Measurements from ENCODE around the gene TTLL10.

TTLL10 gene

GRCh38 chr1:1179983-1180861, 6.5 kb downstream of the TTLL10 start:
- H3K4me3 ChIP-seq: no peak overlapping the region
- no peak overlapping the region for H3K27ac ChIP-seq
- DNase-seq (ENCODE audit: low spot score): no peak
- no peak for TF ChIP-seq CTCF (IDR thresholded peaks at IDR 0.05)

GRCh38 chr1:1181129-1181937, 7.7 kb downstream of the TTLL10 start:
- TF ChIP-seq CTCF (IDR thresholded peaks at IDR 0.05): no peak
- DNase-seq (ENCODE audit: low spot score): no peak
- Histone ChIP-seq H3K4me3 (no peak overlapping the region), H3K27ac (no peak overlapping the region)

GRCh38 chr1:1181938-1182410, 8.3 kb downstream of the TTLL10 start:
- no peak overlapping the region for H3K4me3 ChIP-seq
- no peak overlapping the region for H3K27ac ChIP-seq
- DNase-seq (ENCODE audit: low spot score): no peak
- no peak for TF ChIP-seq CTCF (IDR thresholded peaks at IDR 0.05)

GRCh38 chr1:1182491-1183220, 9.0 kb downstream of the TTLL10 start:
- H3K27ac ChIP-seq: no peak overlapping the region
- no peak for DNase-seq (ENCODE audit: low spot score)
- no peak overlapping the region for H3K4me3 ChIP-seq
- TF ChIP-seq CTCF (IDR thresholded peaks at IDR 0.05): no peak

GRCh38 chr1:1183221-1183747, 9.6 kb downstream of the TTLL10 start:
- Histone ChIP-seq H3K4me3 (no peak overlapping the region), H3K27ac (no peak overlapping the region)
- no peak for DNase-seq (ENCODE audit: low spot score)
- TF ChIP-seq CTCF (IDR thresholded peaks at IDR 0.05): no peak

GRCh38 chr1:1183833-1184775, 10.4 kb downstream of the TTLL10 start:
- no peak for TF ChIP-seq CTCF (IDR thresholded peaks at IDR 0.05)
- no peak for DNase-seq (ENCODE audit: low spot score)
- Histone ChIP-seq H3K4me3 (no peak overlapping the region), H3K27ac (no peak overlapping the region)
